Fibroblast of mammary gland (primary cell): ENCODE data around the gene FOSB.
A peak's percentile ranks its signal among the peaks of the same experiment; 100 is the strongest.

Source experiments
- DNase-seq: peaks from one replicate; pipeline ENCODE4 v3.0.0-alpha.2; 2010; ENCODE audit warnings: low read depth
- H3K4me3 ChIP-seq: 2 replicates; pipeline ENCODE4 v1.5.1; 2011; ENCODE audit warnings: low read depth, mild to moderate bottlenecking, low read length, moderate library complexity; ENCODE audit not compliant: control insufficient read depth
- CTCF ChIP-seq: conservative IDR thresholded peaks from 2 replicates; pipeline ENCODE4 v1.5.1; 2011; ENCODE audit warnings: low read depth, low read length, inconsistent platforms; ENCODE audit not compliant: control insufficient read depth, insufficient read depth

The FOSB gene

GRCh38 chr19:45450012-45450333 lies 17.8 kb upstream of the FOSB start:
- no peak for DNase-seq
- no peak for TF ChIP-seq CTCF
- peak overlapping the region; percentile 56 for H3K4me3 ChIP-seq

- H3K4me3 ChIP-seq = peak overlapping the region; percentile 70
- DNase-seq = peak; percentile 75
- no peak for TF ChIP-seq CTCF
These were observed 16.5 kb upstream of the FOSB start for GRCh38 chr19:45451131-45451849.

GRCh38 chr19:45451850-45452387 lies 15.9 kb upstream of the FOSB start:
- DNase-seq = no peak
- no peak for TF ChIP-seq CTCF
- no peak overlapping the region for H3K4me3 ChIP-seq

GRCh38 chr19:45455707-45456499 lies 11.9 kb upstream of the FOSB start:
- no peak overlapping the region for H3K4me3 ChIP-seq
- peak; percentile 98 for DNase-seq
- TF ChIP-seq CTCF = no peak

- TF ChIP-seq CTCF = no peak
- no peak overlapping the region for H3K4me3 ChIP-seq
- no peak for DNase-seq
These were observed 11.3 kb upstream of the FOSB start for GRCh38 chr19:45456500-45456815.

- no peak for DNase-seq
- TF ChIP-seq CTCF = no peak
- H3K4me3 ChIP-seq = no peak overlapping the region
These were observed 10.0 kb upstream of the FOSB start for GRCh38 chr19:45457776-45458175.
